ENCODE results near the gene ADAMTS12. TPM values are rescaled to one million over a fixed set of nuclear protein-coding genes. Genes with fewer than 3 reads are reported as not detected.

The ADAMTS12 gene
- polyA plus RNA-seq, 1 experiment = 46.8 TPM

GRCh38 chr5:33832404-33833236, 59.2 kb downstream of the ADAMTS12 start:
- Histone ChIP-seq H3K27me3 (ENCODE audit: control insufficient read depth, insufficient read depth, low read length) (no peaks in the 10 kb centered on the region), H3K4me3 (ENCODE audit: low read depth, low read length) (no peak overlapping the region), H3K9me3 (ENCODE audit: control insufficient read depth, insufficient read depth, low read length) (no peaks in the 10 kb centered on the region), H3K27ac (ENCODE audit: low read depth, low read length) (no peak overlapping the region)
- ChIA-PET CTCF (interaction anchor here (1.4 kb wide), 1 partner anchor 102 kb away, joined by 4 read pairs; no protein-coding TSS in a partner anchor), POLR2A (interaction anchor here (0.7 kb wide), 1 partner anchor 102 kb away, joined by 3 read pairs; no protein-coding TSS in a partner anchor)
- no peak for TF ChIP-seq CTCF (IDR thresholded peaks at IDR 0.05; ENCODE audit: low read depth, low read length)
- no peak for DNase-seq (ENCODE audit: low read depth, low spot score)

GRCh38 chr5:33831041-33831440, 60.7 kb downstream of the ADAMTS12 start:
- Histone ChIP-seq H3K27me3 (ENCODE audit: control insufficient read depth, insufficient read depth, low read length) (no peaks in the 10 kb centered on the region), H3K27ac (ENCODE audit: low read depth, low read length) (no peak overlapping the region), H3K9me3 (ENCODE audit: control insufficient read depth, insufficient read depth, low read length) (no peaks in the 10 kb centered on the region), H3K4me3 (ENCODE audit: low read depth, low read length) (no peak overlapping the region)
- ChIA-PET CTCF (no interaction called here), POLR2A (no interaction called here)
- DNase-seq (ENCODE audit: low read depth, low spot score) = no peak
- TF ChIP-seq CTCF (IDR thresholded peaks at IDR 0.05; ENCODE audit: low read depth, low read length) = no peak

- ChIA-PET CTCF (no interaction called here), POLR2A (no interaction called here)
- no peak for TF ChIP-seq CTCF (IDR thresholded peaks at IDR 0.05; ENCODE audit: low read depth, low read length)
- H3K9me3 ChIP-seq (ENCODE audit: control insufficient read depth, insufficient read depth, low read length) = no peaks in the 10 kb centered on the region
- no peak overlapping the region for H3K27ac ChIP-seq (ENCODE audit: low read depth, low read length)
- no peak for DNase-seq (ENCODE audit: low read depth, low spot score)
- no peaks in the 10 kb centered on the region for H3K27me3 ChIP-seq (ENCODE audit: control insufficient read depth, insufficient read depth, low read length)
- no peak overlapping the region for H3K4me3 ChIP-seq (ENCODE audit: low read depth, low read length)
Observed at GRCh38 chr5:33829430-33829829, 62.4 kb downstream of the ADAMTS12 start.

- DNase-seq (ENCODE audit: low read depth, low spot score) = no peak
- Histone ChIP-seq H3K4me3 (ENCODE audit: low read depth, low read length) (no peak overlapping the region), H3K9me3 (ENCODE audit: control insufficient read depth, insufficient read depth, low read length) (no peaks in the 10 kb centered on the region), H3K27me3 (ENCODE audit: control insufficient read depth, insufficient read depth, low read length) (no peaks in the 10 kb centered on the region), H3K27ac (ENCODE audit: low read depth, low read length) (no peak overlapping the region)
- CTCF ChIA-PET = no interaction called here
- POLR2A ChIA-PET = no interaction called here
- TF ChIP-seq CTCF (IDR thresholded peaks at IDR 0.05; ENCODE audit: low read depth, low read length) = no peak
Observed at GRCh38 chr5:33828626-33829308, 63.0 kb downstream of the ADAMTS12 start.

- no peak for TF ChIP-seq CTCF (IDR thresholded peaks at IDR 0.05; ENCODE audit: low read depth, low read length)
- DNase-seq (ENCODE audit: low read depth, low spot score) = no peak
- H3K9me3 ChIP-seq (ENCODE audit: control insufficient read depth, insufficient read depth, low read length) = no peaks in the 10 kb centered on the region
- H3K27me3 ChIP-seq (ENCODE audit: control insufficient read depth, insufficient read depth, low read length) = no peaks in the 10 kb centered on the region
- H3K27ac ChIP-seq (ENCODE audit: low read depth, low read length) = no peak overlapping the region
- H3K4me3 ChIP-seq (ENCODE audit: low read depth, low read length) = no peak overlapping the region
- CTCF ChIA-PET = no interaction called here
- POLR2A ChIA-PET = no interaction called here
Observed at GRCh38 chr5:33827885-33828284, 63.9 kb downstream of the ADAMTS12 start.
